Adrenal gland (tissue), 12 donors: ENCODE results near the gene NAV2. TPM values are rescaled to one million over a fixed set of nuclear protein-coding genes. Genes with fewer than 3 reads are reported as not detected.
"Not testable (repeated sequence)": the region's sequence is repeated elsewhere in the genome, so short reads cannot be mapped to it uniquely, and the experiment has no call there.

ENCODE experiments used
- DNase-seq, 7 donors: peaks; one replicate each; pipeline ENCODE4 v3.0.0-alpha.2; 2019 to 2020
- H3K27ac ChIP-seq, 5 donors: fragments of 200-600 bp; sonication (generic) in 4 of 5; 1 replicate in 3 of 5; 2 replicates in 2 of 5; pipeline versions ENCODE4 v1.5.1 to v1.8.0; 2016 to 2020; ENCODE audit warnings: mild to moderate bottlenecking in 1 of 5
- H3K27me3 ChIP-seq: fragments of 200-600 bp; 2 replicates; pipeline ENCODE4 v1.8.0; 2021
- H3K36me3 ChIP-seq, 2 donors: fragments of 200-600 bp; replicated peaks in 1 of 2; 1 replicate in 1 of 2; 2 replicates in 1 of 2; pipeline versions ENCODE4 v1.5.1 to v1.8.0; 2018 to 2022
- H3K4me1 ChIP-seq, 2 donors: fragments of 200-600 bp; replicated peaks in 1 of 2; 1 replicate in 1 of 2; 2 replicates in 1 of 2; pipeline versions ENCODE4 v1.5.1 to v1.8.0; 2018 to 2021
- H3K4me3 ChIP-seq, 4 donors: fragments of 200-600 bp; sonication (generic) in 3 of 4; one replicate each; pipeline ENCODE4 v1.5.1; 2016 to 2018
- H3K9me3 ChIP-seq, 3 donors: fragments of 200-600 bp; sonication (generic) in 1 of 3; replicated peaks in 1 of 3; 1 replicate in 2 of 3; 2 replicates in 1 of 3; pipeline versions ENCODE4 v1.5.1 to v1.8.0; 2016 to 2021
- CTCF ChIP-seq, 6 experiments: fragments of 450-650 bp in 4 of 6; fragments of 200-600 bp in 2 of 6; sonication (generic) in 1 of 6; IDR thresholded peaks; 1 replicate in 5 of 6; 2 replicates in 1 of 6; pipeline versions ENCODE4 v1.5.1 to v1.8.0; 2016 to 2021; ENCODE audit warnings: antibody characterized with exemption in 6 of 6, mild to moderate bottlenecking in 2 of 6, moderate library complexity in 1 of 6
- POLR2A ChIP-seq, 2 donors: fragments of 450-650 bp; IDR thresholded peaks; one replicate each; pipeline ENCODE4 v1.6.1; 2017; ENCODE audit warnings: antibody characterized with exemption in 2 of 2, mild to moderate bottlenecking in 2 of 2, moderate library complexity in 1 of 2
- WGBS, 4 donors: extraction: QIAGEN DNeasy Blood & Tissue Kit in 2 of 4; methylation state at CpG; one replicate each; pipeline versions ENCODE4 v1.1.5 to v1.1.7; 2013 to 2017; 5-methylcytosine and 5-hydroxymethylcytosine counted together
- intact Hi-C, 2 donors: fragments of 100-400 bp; cut with DNase I; formaldehyde crosslinking; loops; one replicate each; pipeline versions ENCODE4 v1.14.1 to v1.15.0; 2022 to 2023
- polyA plus RNA-seq, 3 donors: library from polyadenylated mRNA; stranded (reverse); fragments of 200-250 nt in 2 of 3; fragments of 350-450 nt in 1 of 3; fragmentation: Illumina TruSeq in 1 of 3; extraction: RNeasy Lipid Tissue Mini Kit (QIAGEN cat#74804) in 1 of 3; gene quantifications; one replicate each; pipeline ENCODE4 v1.2.3, GENCODE V29; 2013 to 2014
- total RNA-seq, 9 donors: library from RNA; depleted of rRNA in 4 of 9; stranded (reverse); fragments of >200 nt in 4 of 9; fragments of 120-200 nt in 1 of 9; fragmentation: NEBNext Ultra II Directional in 1 of 9; extraction: Animal tissue kit (Norgen Biotek cat#: 25700) in 1 of 9; gene quantifications; one replicate each; pipeline versions ENCODE4 v1.1.0 to v1.2.4, GENCODE V29; 2013 to 2023
- donor health status: healthy with polysubstance abuse.
- donor health status: Bipolar disorder and iron deficiency.
- donor health status: DM: yes; HTN: yes; CAD: no.
- donor health status: DM: no; HTN: no; CAD: no.
- donor health status: DM: no; HTN: no; CAD: no.
- donor health status: DM: yes; HTN: yes; CAD: no.

Gene NAV2
- total and polyA plus RNA-seq, 12 donors = 1.6 to 9.2 (median 5.5) TPM

- H3K27me3 ChIP-seq = no peaks in the 10 kb centered on the region
- H3K4me3 ChIP-seq = no peak overlapping the region
- no peak for TF ChIP-seq CTCF (IDR thresholded peaks at IDR 0.05)
- no peak for TF ChIP-seq POLR2A (IDR thresholded peaks at IDR 0.05)
- intact Hi-C loops = loop anchor here (10.0 kb wide), 2 partner anchors 147 to 397 kb away; no protein-coding TSS in a partner anchor
- H3K36me3 ChIP-seq = no peaks in the 10 kb centered on the region
- WGBS, 4 donors = 90 to 97% (median 95%) methylated on average over 5 to 7 of the region's 7 CpGs
- DNase-seq = no peak
- peaks cover 0 to 7% of the 10 kb centered on the region in 2 donors for H3K4me1 ChIP-seq
- H3K9me3 ChIP-seq = no peaks in the 10 kb centered on the region
- no peak overlapping the region for H3K27ac ChIP-seq
These were observed 244.8 kb downstream of the NAV2 start for GRCh38 chr11:19957294-19957943.

GRCh38 chr11:19958204-19958603, 245.6 kb downstream of the NAV2 start:
- Histone ChIP-seq H3K27me3 (no peaks in the 10 kb centered on the region), H3K4me1 (peaks cover 0 to 7% of the 10 kb centered on the region in 2 donors), H3K4me3 (no peak overlapping the region), H3K9me3 (no peaks in the 10 kb centered on the region), H3K27ac (no peak overlapping the region), H3K36me3 (no peaks in the 10 kb centered on the region)
- DNase-seq = no peak
- 74 to 90% (median 85%) methylated on average over 3 of the region's 3 CpGs for WGBS, 4 donors
- intact Hi-C loops = loop anchor here (10.0 kb wide), 2 partner anchors 147 to 397 kb away; no protein-coding TSS in a partner anchor
- no peak for TF ChIP-seq POLR2A (IDR thresholded peaks at IDR 0.05)
- no peak for TF ChIP-seq CTCF (IDR thresholded peaks at IDR 0.05)

DNA sequence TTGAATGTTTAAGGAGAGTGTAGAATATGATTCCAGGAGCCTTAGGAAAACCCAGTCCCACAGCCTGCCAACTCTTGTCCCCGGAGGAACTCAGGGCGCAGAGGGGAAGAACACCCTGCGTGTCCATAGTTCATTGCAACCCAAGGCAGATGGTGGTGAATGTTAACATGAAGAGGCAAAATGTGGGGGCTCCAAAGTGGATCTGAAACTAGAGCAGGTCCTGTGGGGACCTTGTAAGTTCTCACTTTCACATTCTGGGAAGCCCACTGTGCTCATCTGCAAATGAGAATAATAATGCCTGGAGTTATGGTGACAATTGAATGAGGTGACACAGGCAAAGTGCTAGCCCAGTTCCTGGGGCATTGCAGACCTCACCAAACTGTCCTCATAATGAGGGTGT, 246.6 kb downstream of the NAV2 start:
- intact Hi-C loops = loop anchor here (10.0 kb wide), 2 partner anchors 146 to 396 kb away; no protein-coding TSS in a partner anchor
- 94 to 97% (median 96%) methylated on average over 3 of the region's 3 CpGs for WGBS, 4 donors
- Histone ChIP-seq H3K4me3 (no peak overlapping the region), H3K27me3 (no peaks in the 10 kb centered on the region), H3K27ac (no peak overlapping the region), H3K36me3 (no peaks in the 10 kb centered on the region), H3K9me3 (no peaks in the 10 kb centered on the region), H3K4me1 (peaks cover 0 to 7% of the 10 kb centered on the region in 2 donors)
- TF ChIP-seq POLR2A (IDR thresholded peaks at IDR 0.05) = no peak
- no peak for TF ChIP-seq CTCF (IDR thresholded peaks at IDR 0.05)
- no peak for DNase-seq

- TF ChIP-seq POLR2A (IDR thresholded peaks at IDR 0.05) (no peak), CTCF (IDR thresholded peaks at IDR 0.05) (no peak)
- 83 to 97% (median 91%) methylated on average over 8 to 10 of the region's 10 CpGs for WGBS, 4 donors
- no peak for DNase-seq
- Histone ChIP-seq H3K4me1 (peaks cover 0 to 7% of the 10 kb centered on the region in 2 donors), H3K27me3 (no peaks in the 10 kb centered on the region), H3K36me3 (no peaks in the 10 kb centered on the region), H3K4me3 (no peak overlapping the region), H3K27ac (no peak overlapping the region), H3K9me3 (no peaks in the 10 kb centered on the region)
- intact Hi-C loops = loop anchor here (10.0 kb wide), 2 partner anchors 145 to 395 kb away; no protein-coding TSS in a partner anchor
These were observed 247.0 kb downstream of the NAV2 start for GRCh38 chr11:19959648-19960059.

- H3K9me3 ChIP-seq, H3K27me3 ChIP-seq, DNase-seq, H3K4me1 ChIP-seq, H3K36me3 ChIP-seq, H3K27ac ChIP-seq, intact Hi-C loops, H3K4me3 ChIP-seq: not testable (repeated sequence)
- WGBS, 4 donors = 97 to 100% (median 99%) methylated on average over 3 of the region's 3 CpGs
These were observed 247.8 kb downstream of the NAV2 start for GRCh38 chr11:19960410-19960809.
